ENCODE results near the gene UTP25. TPM values are rescaled to one million over a fixed set of nuclear protein-coding genes. Genes with fewer than 3 reads are reported as not detected.

The UTP25 gene
- total and polyA plus RNA-seq, 8 donors, result 0.95 to 4.4 (median 3.0) TPM

GRCh38 chr1:209805341-209805781 lies 22.4 kb upstream of the UTP25 start:
- DNase-seq (peak; percentile 41 to 73 (median 46)), ATAC-seq (peak; percentile 33 to 61 (median 48)), FAIRE-seq (no peak)
- no peaks in the 10 kb centered on the region for H3K27me3 ChIP-seq
- H3K4me1 ChIP-seq, result peaks cover 29 to 35% (median 34%) of the 10 kb centered on the region in 3 donors
- peaks cover 0 to 1% (median 0%) of the 10 kb centered on the region in 3 donors for H3K36me3 ChIP-seq
- peak overlapping the region; percentile 76 to 91 (median 86) for H3K27ac ChIP-seq
- intact Hi-C loops (cut with DNase I), result no loop called here
- H3K4me3 ChIP-seq, result peak overlapping the region; percentile 51 to 71 (median 65)
- WGBS, 2 donors, result 5 to 7% methylated on average over 19 of the region's 19 CpGs
- TF ChIP-seq CTCF (IDR thresholded peaks at IDR 0.05), result no peak
- H3K9me3 ChIP-seq, result no peaks in the 10 kb centered on the region

DNA sequence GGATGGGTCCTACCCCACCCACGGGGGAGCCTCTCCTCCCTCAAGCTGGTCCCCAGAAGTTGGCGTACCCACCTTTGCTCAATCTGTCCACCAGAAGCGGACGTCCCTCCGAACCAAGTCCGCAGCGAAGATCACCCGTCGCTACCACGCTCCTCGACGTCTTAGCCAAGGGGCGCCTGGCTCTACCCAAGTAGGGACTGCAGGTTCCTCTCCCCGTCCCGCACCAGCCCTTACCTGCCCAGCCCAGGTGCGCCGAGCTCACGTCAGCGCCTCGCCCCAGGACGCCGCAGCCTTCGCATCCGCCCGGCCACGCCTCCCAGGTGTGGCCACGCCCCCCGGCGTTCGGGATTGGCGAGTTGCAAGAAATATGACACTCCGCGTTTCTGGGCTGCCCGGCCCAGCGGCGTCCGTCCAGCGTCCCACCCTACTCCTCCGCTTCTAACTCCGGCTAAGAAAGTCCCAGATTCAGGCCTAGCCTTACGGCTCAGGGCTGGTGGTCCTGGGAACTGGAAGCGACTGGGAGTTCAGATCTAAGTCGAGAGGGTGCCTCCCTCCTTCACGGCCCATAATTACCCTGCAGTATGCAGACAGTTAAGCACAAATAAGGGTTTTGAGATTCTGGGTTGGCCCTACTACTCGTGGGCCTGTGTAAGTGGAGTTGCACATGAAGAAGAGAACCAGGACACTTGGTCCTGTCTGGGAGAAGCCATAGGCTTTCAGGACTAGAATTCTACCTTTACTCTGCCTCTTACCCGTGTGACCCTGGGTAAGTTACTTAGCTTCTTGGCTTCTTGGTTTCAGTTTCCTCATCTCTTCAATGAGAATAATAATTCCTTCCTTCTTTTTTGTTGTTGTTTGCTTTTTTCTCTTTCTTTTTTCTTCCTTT lies 21.7 kb upstream of the UTP25 start, which contains the start of gene IRF6:
Gene IRF6, minus strand, starts transcription at position 268 of the 886 bp plus-strand sequence. CDS start 4,729 bp downstream, outside the sequence.
- Histone ChIP-seq H3K27me3 (no peaks in the 10 kb centered on the region), H3K4me3 (peak within 1 kb of the TSS; percentile 51 to 71 (median 65)), H3K36me3 (no peaks in the 10 kb centered on the region), H3K27ac (peak within 1 kb of the TSS; percentile 76 to 91 (median 86)), H3K4me1 (peaks cover 25 to 35% (median 32%) of the 10 kb centered on the region in 3 donors), H3K9me3 (no peaks in the 10 kb centered on the region)
- peak; percentile 95 to 99 (median 98) for DNase-seq
- intact Hi-C loops (cut with DNase I), result no loop called here
- 2 to 7% methylated on average over 45 to 46 of the region's 46 CpGs for WGBS, 2 donors
- TF ChIP-seq CTCF (IDR thresholded peaks at IDR 0.05), result no peak
- FAIRE-seq, result no peak
- peak; percentile 91 to 97 (median 94) for ATAC-seq

- DNase-seq (no peak), ATAC-seq (no peak), FAIRE-seq (no peak)
- H3K36me3 ChIP-seq, result no peaks in the 10 kb centered on the region
- no peak overlapping the region for H3K4me3 ChIP-seq
- H3K4me1 ChIP-seq, result peaks cover 11 to 23% (median 19%) of the 10 kb centered on the region in 3 donors
- TF ChIP-seq CTCF (IDR thresholded peaks at IDR 0.05), result no peak
- no peak overlapping the region for H3K27ac ChIP-seq
- WGBS, 2 donors, result 83 to 87% methylated on average over 4 of the region's 4 CpGs
- no peaks in the 10 kb centered on the region for H3K27me3 ChIP-seq
- no peaks in the 10 kb centered on the region for H3K9me3 ChIP-seq
- intact Hi-C loops (cut with DNase I), result no loop called here
Observed at GRCh38 chr1:209807509-209807908, 20.3 kb upstream of the UTP25 start.

DNA sequence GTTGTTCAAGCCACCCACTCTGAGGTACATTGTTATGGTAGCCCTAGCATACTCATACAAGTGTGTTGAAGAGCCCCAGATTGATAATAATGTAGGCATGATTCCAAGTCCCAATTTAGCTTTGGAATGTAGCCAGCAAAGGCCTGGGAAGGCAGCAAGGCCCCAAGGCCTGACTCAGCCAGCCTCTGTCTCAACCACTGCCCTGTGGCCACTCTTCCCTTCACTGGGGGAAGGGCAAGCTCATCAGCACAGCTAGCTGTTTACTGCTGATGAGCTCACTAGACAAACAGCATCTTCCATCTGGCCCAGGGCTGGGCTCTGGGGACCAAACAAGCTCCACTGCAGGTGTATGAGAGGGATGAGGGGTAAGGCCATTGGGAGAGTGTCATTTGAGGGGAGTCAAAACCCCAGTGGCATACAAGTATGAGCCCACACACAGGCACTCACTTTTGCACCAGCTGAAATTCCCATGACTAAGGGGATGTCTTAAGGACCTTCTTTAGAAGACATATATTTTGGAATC lies 19.7 kb upstream of the UTP25 start:
- ATAC-seq (no peak), FAIRE-seq (no peak), DNase-seq (no peak)

More for the DNA sequence above, 19.7 kb upstream of the UTP25 start:
- no peaks in the 10 kb centered on the region for H3K36me3 ChIP-seq
- no peak overlapping the region for H3K27ac ChIP-seq
- H3K9me3 ChIP-seq, result no peaks in the 10 kb centered on the region
- H3K27me3 ChIP-seq, result no peaks in the 10 kb centered on the region
- H3K4me1 ChIP-seq, result peaks cover 6 to 17% (median 14%) of the 10 kb centered on the region in 3 donors
- no peak for TF ChIP-seq CTCF (IDR thresholded peaks at IDR 0.05)
- no peak overlapping the region for H3K4me3 ChIP-seq
- intact Hi-C loops (cut with DNase I), result no loop called here
